Right atrium auricular region (tissue), 2 donors: ENCODE results near the gene UGT1A4. TPM values are rescaled to one million over a fixed set of nuclear protein-coding genes. Genes with fewer than 3 reads are reported as not detected.

Source experiments
- DNase-seq: peaks from one replicate; pipeline ENCODE4 v3.0.0-alpha.2; 2019; ENCODE audit warnings: low spot score
- H3K27ac ChIP-seq, 2 donors: fragments of 200-600 bp; sonication (generic); 1 replicate in 1 of 2; 2 replicates in 1 of 2; pipeline ENCODE4 v1.5.1; 2016 to 2019
- H3K27me3 ChIP-seq, 2 donors: fragments of 200-600 bp; sonication (generic); one replicate each; pipeline versions ENCODE4 v1.5.1 to v1.6.0; 2017 to 2019
- H3K36me3 ChIP-seq: fragments of 200-600 bp; sonication (generic); one replicate; pipeline ENCODE4 v1.5.1; 2016
- H3K4me1 ChIP-seq, 2 donors: fragments of 200-600 bp; sonication (generic); one replicate each; pipeline versions ENCODE4 v1.5.1 to v1.6.0; 2017 to 2019
- H3K4me3 ChIP-seq, 2 donors: fragments of 200-600 bp; sonication (generic); 1 replicate in 1 of 2; 2 replicates in 1 of 2; pipeline ENCODE4 v1.5.1; 2017 to 2019; ENCODE audit warnings: mild to moderate bottlenecking in 1 of 2, moderate library complexity in 1 of 2
- H3K9me3 ChIP-seq, 2 donors: fragments of 200-600 bp; sonication (generic); one replicate each; pipeline ENCODE4 v1.5.1; 2019
- CTCF ChIP-seq, 2 donors: fragments of 200-600 bp; sonication (generic); IDR thresholded peaks; one replicate each; pipeline ENCODE4 v1.5.1; 2019; ENCODE audit warnings: antibody characterized with exemption in 2 of 2
- total RNA-seq, 2 donors: library from RNA; depleted of rRNA; stranded (reverse); fragments of >200 nt; gene quantifications; one replicate each; pipeline ENCODE4 v1.1.0, GENCODE V29; 2016

UGT1A4 gene
- total RNA-seq, 2 donors from 2014 or later: not detected

GRCh38 chr2:233821196-233821595, 102.7 kb downstream of the UGT1A4 start:
- DNase-seq: no peak
- H3K9me3 ChIP-seq: peaks cover 0 to 7% of the 10 kb centered on the region in 2 donors
- no peaks in the 10 kb centered on the region for H3K27me3 ChIP-seq
- H3K36me3 ChIP-seq: no peaks in the 10 kb centered on the region
- H3K27ac ChIP-seq: no peak overlapping the region
- no peak for TF ChIP-seq CTCF (IDR thresholded peaks at IDR 0.05)
- H3K4me3 ChIP-seq: no peak overlapping the region
- H3K4me1 ChIP-seq: no peaks in the 10 kb centered on the region

- Histone ChIP-seq H3K27ac (no peak overlapping the region), H3K9me3 (peaks cover 0 to 2% of the 10 kb centered on the region in 2 donors), H3K27me3 (no peaks in the 10 kb centered on the region), H3K4me3 (no peak overlapping the region), H3K4me1 (no peaks in the 10 kb centered on the region), H3K36me3 (no peaks in the 10 kb centered on the region)
- no peak for DNase-seq
- no peak for TF ChIP-seq CTCF (IDR thresholded peaks at IDR 0.05)
Measured at GRCh38 chr2:233821709-233822100, 103.2 kb downstream of the UGT1A4 start.

- DNase-seq: no peak
Measured at GRCh38 chr2:233822101-233822771, 103.7 kb downstream of the UGT1A4 start.

More at GRCh38 chr2:233822101-233822771, 103.7 kb downstream of the UGT1A4 start:
- no peak for TF ChIP-seq CTCF (IDR thresholded peaks at IDR 0.05)
- Histone ChIP-seq H3K27ac (no peak overlapping the region), H3K27me3 (no peaks in the 10 kb centered on the region), H3K36me3 (no peaks in the 10 kb centered on the region), H3K9me3 (no peaks in the 10 kb centered on the region), H3K4me1 (no peaks in the 10 kb centered on the region), H3K4me3 (no peak overlapping the region)

Other genes starting within 250 kb of the UGT1A4 start
- gene USP40, start 152.0 kb upstream of the UGT1A4 start, total RNA-seq: 10 to 100 TPM; 11.6 to 12.5 TPM
- not detected for gene UGT1A8, start 101.1 kb upstream of the UGT1A4 start, total RNA-seq
- gene UGT1A10, start 82.3 kb upstream of the UGT1A4 start, total RNA-seq: not detected
- gene UGT1A9, start 46.8 kb upstream of the UGT1A4 start, total RNA-seq: not detected
- not detected for gene UGT1A7, start 36.8 kb upstream of the UGT1A4 start, total RNA-seq
- gene UGT1A6, start 25.8 kb upstream of the UGT1A4 start, total RNA-seq: not detected
- not detected for gene UGT1A5, start 5.8 kb upstream of the UGT1A4 start, total RNA-seq
- not detected for gene UGT1A3, start 10.3 kb downstream of the UGT1A4 start, total RNA-seq
- not detected for gene UGT1A1, start 41.5 kb downstream of the UGT1A4 start, total RNA-seq
- gene MROH2A, start 59.6 kb downstream of the UGT1A4 start, total RNA-seq: not detected
- under 1 TPM; 0.16 to 0.37 TPM for gene HJURP, start 135.8 kb downstream of the UGT1A4 start, total RNA-seq
- not detected for gene TRPM8, start 198.6 kb downstream of the UGT1A4 start, total RNA-seq